Right renal pelvis (tissue), 4 donors: ENCODE data around the gene SIRT3. TPM values are rescaled to one million over a fixed set of nuclear protein-coding genes. Genes with fewer than 3 reads are reported as not detected.

Source experiments
- DNase-seq, 4 donors: peaks; one replicate each; pipeline ENCODE4 v3.0.0-alpha.2; 2013; ENCODE audit warnings: low read depth in 4 of 4, low spot score in 3 of 4, missing footprints in 1 of 4
- polyA plus RNA-seq, 4 donors: library from polyadenylated mRNA; unstranded; fragments of 120-200 nt; gene quantifications; one replicate each; pipeline ENCODE4 v1.2.1, GENCODE V29; 2013; ENCODE audit not compliant: insufficient read length in 4 of 4

SIRT3 gene
- polyA plus RNA-seq, 4 donors: 25.5 to 33.8 (median 30.5) TPM

GRCh38 chr11:217704-218103 lies 18.4 kb downstream of the SIRT3 start:
- no peak for DNase-seq

GRCh38 chr11:216081-216974 lies 19.8 kb downstream of the SIRT3 start:
- DNase-seq: no peak

- no peak for DNase-seq
Measured at GRCh38 chr11:215581-216037, 20.5 kb downstream of the SIRT3 start.

- no peak for DNase-seq
Measured at GRCh38 chr11:214083-214482, 22.1 kb downstream of the SIRT3 start.

GRCh38 chr11:213111-213510 lies 23.0 kb downstream of the SIRT3 start:
- no peak for DNase-seq

GRCh38 chr11:212150-213100 lies 23.7 kb downstream of the SIRT3 start:
- DNase-seq: no peak

- no peak for DNase-seq
Measured at GRCh38 chr11:211741-212140, 24.4 kb downstream of the SIRT3 start.

- DNase-seq: no peak
Measured at GRCh38 chr11:211295-211694, 24.8 kb downstream of the SIRT3 start.

- no peak for DNase-seq
Measured at GRCh38 chr11:210803-211180, 25.4 kb downstream of the SIRT3 start.

- DNase-seq: no peak
Measured at GRCh38 chr11:210122-210802, 25.9 kb downstream of the SIRT3 start.

- no peak for DNase-seq
Measured at GRCh38 chr11:209275-210121, 26.6 kb downstream of the SIRT3 start.

- DNase-seq: no peak
Measured at GRCh38 chr11:208917-209260, 27.3 kb downstream of the SIRT3 start.

GRCh38 chr11:208181-208916 lies 27.8 kb downstream of the SIRT3 start:
- peak; percentile 69 to 80 (median 75) for DNase-seq

- DNase-seq: no peak
Measured at GRCh38 chr11:207863-208180, 28.3 kb downstream of the SIRT3 start.

- DNase-seq: peak; percentile 88 to 93 (median 90)
Measured at GRCh38 chr11:207208-207862, 28.8 kb downstream of the SIRT3 start, which contains the start of the genes BET1L and RIC8A. BET1L (minus strand) TSS chr11:207399; CDS start chr11:207321, 78 bp downstream. RIC8A (plus strand) TSS chr11:207708; CDS start chr11:208855, 1,147 bp downstream.

- DNase-seq: no peak
Measured at GRCh38 chr11:206526-207207, 29.5 kb downstream of the SIRT3 start.

- no peak for DNase-seq
Measured at GRCh38 chr11:206002-206384, 30.1 kb downstream of the SIRT3 start.
